Measurements from ENCODE around the gene ADRM1.
A peak's percentile ranks its signal among the peaks of the same experiment; 100 is the strongest.

ADRM1 gene

GRCh38 chr20:62298577-62299249 lies 4.1 kb upstream of the ADRM1 start:
- DNase-seq: no peak

GRCh38 chr20:62299666-62300236 lies 3.0 kb upstream of the ADRM1 start:
- no peak for DNase-seq

GRCh38 chr20:62300319-62300718 lies 2.5 kb upstream of the ADRM1 start:
- no peak for DNase-seq

- DNase-seq: no peak
Measured at GRCh38 chr20:62301111-62301668, 1.6 kb upstream of the ADRM1 start.

GRCh38 chr20:62301773-62302340 lies 940 bp upstream of the ADRM1 start:
- DNase-seq: peak; percentile 92

- DNase-seq: no peak
Measured at GRCh38 chr20:62303062-62303339, 204 bp downstream of the ADRM1 start.

- no peak for DNase-seq
Measured at GRCh38 chr20:62303340-62304226, 786 bp downstream of the ADRM1 start.

GRCh38 chr20:62304331-62305148 lies 1.7 kb downstream of the ADRM1 start:
- DNase-seq: no peak

- DNase-seq: no peak
Measured at GRCh38 chr20:62305149-62305764, 2.5 kb downstream of the ADRM1 start.

- no peak for DNase-seq
Measured at GRCh38 chr20:62305765-62306413, 3.1 kb downstream of the ADRM1 start.

- DNase-seq: no peak
Measured at GRCh38 chr20:62306414-62307187, 3.8 kb downstream of the ADRM1 start.

GRCh38 chr20:62307226-62308101 lies 4.7 kb downstream of the ADRM1 start:
- no peak for DNase-seq

GRCh38 chr20:62308102-62308822 lies 5.5 kb downstream of the ADRM1 start:
- no peak for DNase-seq

- DNase-seq: no peak
Measured at GRCh38 chr20:62309198-62309944, 6.6 kb downstream of the ADRM1 start.

- no peak for DNase-seq
Measured at GRCh38 chr20:62309947-62310756, 7.4 kb downstream of the ADRM1 start.

- no peak for DNase-seq
Measured at GRCh38 chr20:62310757-62311121, 7.9 kb downstream of the ADRM1 start.

GRCh38 chr20:62311150-62311549 lies 8.4 kb downstream of the ADRM1 start:
- no peak for DNase-seq

Data from activated naive CD4-positive, alpha-beta T cell treated with Interleukin-2 at 50 U/mL for 16 hours (primary cell).